Liver (tissue), 9 donors: Measurements from ENCODE around the gene PIKFYVE. TPM values are rescaled to one million over a fixed set of nuclear protein-coding genes. Genes with fewer than 3 reads are reported as not detected.

ENCODE experiments used
- DNase-seq: peaks from one replicate; pipeline ENCODE4 v3.0.0-alpha.2; 2017; ENCODE audit warnings: low spot score
- H3K27ac ChIP-seq, 2 donors: one replicate each; pipeline ENCODE4 v1.7.0; 2013; ENCODE audit warnings: inconsistent platforms in 2 of 2, low read length in 2 of 2, control low read depth in 1 of 2, low read depth in 1 of 2, mild to moderate bottlenecking in 1 of 2
- H3K27me3 ChIP-seq, 4 donors: one replicate each; pipeline versions ENCODE4 v1.6.1 to v1.7.0; 2013; ENCODE audit warnings: low read length in 3 of 4, inconsistent platforms in 1 of 4, mild to moderate bottlenecking in 1 of 4, moderate library complexity in 1 of 4; ENCODE audit not compliant: control insufficient read depth in 4 of 4, insufficient read depth in 4 of 4
- H3K36me3 ChIP-seq, 4 donors: one replicate each; pipeline versions ENCODE4 v1.6.1 to v1.7.0; 2013; ENCODE audit warnings: low read length in 3 of 4, mild to moderate bottlenecking in 3 of 4, low read depth in 1 of 4, moderate library complexity in 1 of 4; ENCODE audit not compliant: control insufficient read depth in 4 of 4, insufficient read depth in 3 of 4
- H3K4me1 ChIP-seq, 4 donors: one replicate each; pipeline versions ENCODE4 v1.6.1 to v1.7.0; 2013; ENCODE audit warnings: low read length in 3 of 4, mild to moderate bottlenecking in 3 of 4, moderate library complexity in 1 of 4; ENCODE audit not compliant: control insufficient read depth in 4 of 4, insufficient read depth in 4 of 4
- H3K4me3 ChIP-seq, 3 donors: one replicate each; pipeline versions ENCODE4 v1.6.1 to v1.7.0; 2013; ENCODE audit warnings: low read length in 3 of 3, control low read depth in 1 of 3, low read depth in 1 of 3, mild to moderate bottlenecking in 1 of 3
- H3K9ac ChIP-seq, 2 donors: one replicate each; pipeline ENCODE4 v1.7.0; 2013; ENCODE audit warnings: low read length in 2 of 2, mild to moderate bottlenecking in 2 of 2, moderate library complexity in 2 of 2, control low read depth in 1 of 2, low read depth in 1 of 2
- H3K9me3 ChIP-seq, 4 donors: one replicate each; pipeline versions ENCODE4 v1.6.1 to v1.7.0; 2013; ENCODE audit warnings: low read length in 3 of 4; ENCODE audit not compliant: control insufficient read depth in 4 of 4
- EGR1 ChIP-seq, 2 donors: IDR thresholded peaks; 2 replicates each; pipeline ENCODE4 v1.6.1; 2016 to 2018; ENCODE audit warnings: antibody characterized with exemption in 2 of 2, low read depth in 2 of 2
- FOXA1 ChIP-seq: IDR thresholded peaks from 2 replicates; pipeline ENCODE4 v1.6.1; 2016; ENCODE audit warnings: antibody characterized with exemption
- FOXA2 ChIP-seq: IDR thresholded peaks from 2 replicates; pipeline ENCODE4 v1.6.1; 2016; ENCODE audit warnings: antibody characterized with exemption
- GABPA ChIP-seq, 2 donors: IDR thresholded peaks in 1 of 2; conservative IDR thresholded peaks in 1 of 2; 2 replicates each; pipeline ENCODE4 v1.6.1; 2016; ENCODE audit warnings: antibody characterized with exemption in 2 of 2, mild to moderate bottlenecking in 1 of 2, moderate library complexity in 1 of 2
- HNF4A ChIP-seq, 2 donors: conservative IDR thresholded peaks; 2 replicates each; pipeline ENCODE4 v1.6.1; 2016; ENCODE audit warnings: antibody characterized with exemption in 2 of 2, mild to moderate bottlenecking in 2 of 2
- HNF4G ChIP-seq: IDR thresholded peaks from 2 replicates; pipeline ENCODE4 v1.6.1; 2016; ENCODE audit warnings: antibody characterized with exemption
- JUND ChIP-seq, 2 donors: IDR thresholded peaks; 2 replicates each; pipeline ENCODE4 v1.6.1; 2016; ENCODE audit warnings: antibody characterized with exemption in 2 of 2
- NR2F2 ChIP-seq: IDR thresholded peaks from 2 replicates; pipeline ENCODE4 v1.6.1; 2016; ENCODE audit warnings: antibody characterized with exemption
- RAD21 ChIP-seq, 2 donors: IDR thresholded peaks; 2 replicates each; pipeline ENCODE4 v1.6.1; 2016; ENCODE audit warnings: antibody characterized with exemption in 2 of 2, mild to moderate bottlenecking in 2 of 2
- RXRA ChIP-seq, 2 donors: IDR thresholded peaks; 2 replicates each; pipeline ENCODE4 v1.6.1; 2017 to 2018; ENCODE audit warnings: antibody characterized with exemption in 2 of 2, mild to moderate bottlenecking in 1 of 2
- SP1 ChIP-seq: IDR thresholded peaks from 2 replicates; pipeline ENCODE4 v1.6.1; 2018; ENCODE audit warnings: antibody characterized with exemption, mild to moderate bottlenecking
- TAF1 ChIP-seq: conservative IDR thresholded peaks from 2 replicates; pipeline ENCODE4 v1.6.1; 2016; ENCODE audit warnings: antibody characterized with exemption, mild to moderate bottlenecking
- YY1 ChIP-seq: IDR thresholded peaks from 2 replicates; pipeline ENCODE4 v1.6.1; 2016; ENCODE audit warnings: antibody characterized with exemption, mild to moderate bottlenecking
- WGBS: extraction: QIAGEN DNeasy Blood & Tissue Kit; methylation state at CpG from one replicate; pipeline ENCODE4 v1.1.7; 2013; 5-methylcytosine and 5-hydroxymethylcytosine counted together
- polyA plus RNA-seq, 2 donors: library from polyadenylated mRNA; stranded (reverse) in 1 of 2; unstranded in 1 of 2; fragments of 200-250 nt in 1 of 2; fragments of >200 nt in 1 of 2; fragmentation: Nextera tagmentation in 1 of 2; extraction: Ambion mirVana in 1 of 2; gene quantifications; one replicate each; pipeline versions ENCODE4 v1.2.1 to v1.2.3, GENCODE V29; 2013 to 2015
- total RNA-seq, 2 donors: library from RNA; depleted of rRNA; stranded (reverse); fragments of >200 nt; gene quantifications; one replicate each; pipeline ENCODE4 v1.2.3, GENCODE V29; 2014
- TF ChIP-seq, protein P1 (sequence below): IDR thresholded peaks from 2 replicates; pipeline ENCODE4 v1.6.1; 2016; ENCODE audit warnings: antibody characterized with exemption
- TF ChIP-seq, protein P2 (sequence below): IDR thresholded peaks from 2 replicates; pipeline ENCODE4 v1.6.1; 2016; ENCODE audit warnings: antibody characterized with exemption
- TF ChIP-seq, protein P3 (sequence below): fragments of 150-350 bp; IDR thresholded peaks from 2 replicates; pipeline ENCODE4 v1.5.1; 2017; ENCODE audit warnings: improper control_type of control experiment, low read depth, low read length; ENCODE audit not compliant: missing input control
- TF ChIP-seq, protein P4 (sequence below): IDR thresholded peaks from 2 replicates; pipeline ENCODE4 v1.6.1; 2016; ENCODE audit warnings: antibody characterized with exemption
- donor health status: healthy.
- donor health status: healthy.
- donor health status: healthy.
- donor health status: healthy.
- donor health status: healthy.

The PIKFYVE gene
- total and polyA plus RNA-seq, 4 donors: 3.5 to 23.1 (median 9.1) TPM

DNA sequence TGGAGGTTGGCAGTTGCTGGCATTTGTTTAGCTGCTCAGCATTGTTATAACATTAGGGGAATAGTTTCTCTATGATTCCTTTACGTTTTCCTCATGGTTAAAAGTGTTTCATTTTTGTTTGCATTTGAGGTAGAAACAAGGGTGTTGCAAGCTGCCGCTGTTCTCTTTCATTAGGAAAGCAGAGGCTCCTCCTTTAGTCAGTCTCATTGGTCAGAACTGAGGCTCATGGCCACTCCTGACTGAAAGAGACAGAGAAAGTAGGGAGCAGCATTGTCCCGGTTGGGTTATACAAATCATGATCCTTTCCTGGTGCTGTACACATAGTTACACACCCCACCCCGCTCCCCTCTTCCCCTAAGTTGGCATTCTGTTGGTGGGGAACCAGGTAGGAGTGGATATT is 80.7 kb downstream of the PIKFYVE start:
- TF ChIP-seq YY1 (peak; percentile 28), HNF4A (conservative IDR thresholded peaks at IDR 0.05) (peak in 1 of 2 donors; percentile 5), FOXA2 (no peak), SP1 (peak; percentile 16)
- TF ChIP-seq, protein P1, sequence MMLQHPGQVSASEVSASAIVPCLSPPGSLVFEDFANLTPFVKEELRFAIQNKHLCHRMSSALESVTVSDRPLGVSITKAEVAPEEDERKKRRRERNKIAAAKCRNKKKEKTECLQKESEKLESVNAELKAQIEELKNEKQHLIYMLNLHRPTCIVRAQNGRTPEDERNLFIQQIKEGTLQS: no peak
- Histone ChIP-seq H3K27me3 (no peaks in the 10 kb centered on the region), H3K27ac (peak overlapping the region; percentile 10 to 35), H3K36me3 (peaks cover 0 to 29% (median 16%) of the 10 kb centered on the region in 4 donors), H3K9ac (no peak overlapping the region), H3K9me3 (no peaks in the 10 kb centered on the region), H3K4me3 (no peak overlapping the region), H3K4me1 (peaks cover 2 to 19% (median 12%) of the 10 kb centered on the region in 4 donors)
- no peak for DNase-seq
- WGBS: 55% methylated on average over 4 of the region's 4 CpGs

DNA sequence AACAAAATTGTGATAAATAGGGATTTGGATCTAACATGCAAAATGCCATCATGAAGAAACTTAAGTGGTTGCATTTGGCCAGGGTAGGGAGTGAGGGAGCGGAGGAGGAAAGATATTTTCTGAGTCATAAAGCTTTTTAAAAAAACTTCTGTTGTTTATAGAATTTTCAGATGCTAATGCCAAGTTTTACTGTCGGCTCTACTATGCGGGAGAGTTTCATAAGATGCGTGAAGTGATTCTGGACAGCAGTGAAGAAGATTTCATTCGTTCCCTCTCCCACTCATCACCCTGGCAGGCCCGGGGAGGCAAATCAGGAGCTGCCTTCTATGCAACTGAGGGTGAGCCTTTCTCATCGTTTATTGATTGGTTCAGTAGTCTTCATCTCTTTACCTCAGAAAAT is 84.6 kb downstream of the PIKFYVE start:
- TF ChIP-seq HNF4A (conservative IDR thresholded peaks at IDR 0.05): no peak
- TF ChIP-seq JUND (IDR thresholded peaks at IDR 0.05): no peak
- no peak for TF ChIP-seq FOXA1
- TF ChIP-seq RAD21 (IDR thresholded peaks at IDR 0.05): no peak
- TF ChIP-seq SP1: no peak
- no peak for TF ChIP-seq HNF4G
- TF ChIP-seq, protein P2, sequence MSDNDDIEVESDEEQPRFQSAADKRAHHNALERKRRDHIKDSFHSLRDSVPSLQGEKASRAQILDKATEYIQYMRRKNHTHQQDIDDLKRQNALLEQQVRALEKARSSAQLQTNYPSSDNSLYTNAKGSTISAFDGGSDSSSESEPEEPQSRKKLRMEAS: no peak
- no peak for TF ChIP-seq NR2F2
- TF ChIP-seq RXRA (IDR thresholded peaks at IDR 0.05): no peak
- TF ChIP-seq GABPA (IDR thresholded peaks at IDR 0.05 in 1 of 2, conservative IDR thresholded peaks at IDR 0.05 in 1 of 2): no peak
- Histone ChIP-seq H3K36me3 (peaks cover 0 to 38% (median 19%) of the 10 kb centered on the region in 4 donors), H3K4me3 (no peak overlapping the region), H3K27me3 (no peaks in the 10 kb centered on the region), H3K27ac (no peak overlapping the region), H3K9ac (no peak overlapping the region), H3K4me1 (peaks cover 6 to 40% (median 28%) of the 10 kb centered on the region in 4 donors), H3K9me3 (no peaks in the 10 kb centered on the region)
- 94% methylated on average over 7 of the region's 7 CpGs for whole genome bisulfite sequencing
- DNase-seq: no peak

DNA sequence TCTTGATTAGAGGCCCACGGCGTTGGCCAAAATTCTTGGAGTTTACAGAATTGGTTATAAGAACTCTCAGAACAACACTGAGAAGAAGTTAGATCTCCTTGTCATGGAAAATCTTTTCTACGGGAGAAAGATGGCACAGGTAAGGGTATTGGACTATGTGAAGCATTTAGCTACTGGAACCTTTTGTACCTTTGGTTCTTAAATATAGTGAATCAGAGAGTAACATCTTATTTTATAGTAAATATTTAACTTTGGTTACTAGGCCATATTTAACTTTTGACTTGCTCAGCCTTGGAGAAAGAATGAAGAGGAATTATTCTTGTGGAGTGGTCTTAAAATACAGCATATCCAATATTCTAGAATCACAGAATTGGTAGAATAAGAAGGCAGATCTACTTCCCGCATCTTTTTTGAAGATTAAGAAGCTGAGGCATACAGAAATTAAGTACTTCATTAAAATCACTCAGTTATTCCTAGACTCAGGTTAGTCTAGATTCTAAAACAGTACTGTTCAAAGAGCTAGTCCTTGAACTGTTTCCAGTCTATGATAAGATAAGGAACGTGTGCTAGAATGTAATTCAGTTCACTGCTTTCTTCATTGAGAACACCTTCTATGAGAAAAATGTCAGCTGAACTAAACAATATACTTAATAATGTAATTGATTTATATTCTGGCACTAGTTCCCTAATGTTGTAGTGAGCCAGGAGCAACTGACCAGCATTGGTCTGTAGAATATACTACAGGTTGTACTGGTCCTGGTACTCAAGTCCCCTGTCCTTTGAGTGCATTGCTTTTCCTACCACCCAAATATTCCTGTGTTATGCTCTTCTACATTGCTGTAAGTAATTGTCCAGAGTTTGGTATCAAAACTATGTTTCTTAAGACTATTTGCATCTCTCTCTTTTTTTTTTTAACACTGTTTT is 86.9 kb downstream of the PIKFYVE start:
- TF ChIP-seq, protein P3, sequence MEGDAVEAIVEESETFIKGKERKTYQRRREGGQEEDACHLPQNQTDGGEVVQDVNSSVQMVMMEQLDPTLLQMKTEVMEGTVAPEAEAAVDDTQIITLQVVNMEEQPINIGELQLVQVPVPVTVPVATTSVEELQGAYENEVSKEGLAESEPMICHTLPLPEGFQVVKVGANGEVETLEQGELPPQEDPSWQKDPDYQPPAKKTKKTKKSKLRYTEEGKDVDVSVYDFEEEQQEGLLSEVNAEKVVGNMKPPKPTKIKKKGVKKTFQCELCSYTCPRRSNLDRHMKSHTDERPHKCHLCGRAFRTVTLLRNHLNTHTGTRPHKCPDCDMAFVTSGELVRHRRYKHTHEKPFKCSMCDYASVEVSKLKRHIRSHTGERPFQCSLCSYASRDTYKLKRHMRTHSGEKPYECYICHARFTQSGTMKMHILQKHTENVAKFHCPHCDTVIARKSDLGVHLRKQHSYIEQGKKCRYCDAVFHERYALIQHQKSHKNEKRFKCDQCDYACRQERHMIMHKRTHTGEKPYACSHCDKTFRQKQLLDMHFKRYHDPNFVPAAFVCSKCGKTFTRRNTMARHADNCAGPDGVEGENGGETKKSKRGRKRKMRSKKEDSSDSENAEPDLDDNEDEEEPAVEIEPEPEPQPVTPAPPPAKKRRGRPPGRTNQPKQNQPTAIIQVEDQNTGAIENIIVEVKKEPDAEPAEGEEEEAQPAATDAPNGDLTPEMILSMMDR: no peak
- TF ChIP-seq JUND (IDR thresholded peaks at IDR 0.05) (no peak), HNF4A (conservative IDR thresholded peaks at IDR 0.05) (peak in 1 of 2 donors; percentile 19), NR2F2 (no peak), EGR1 (IDR thresholded peaks at IDR 0.05; ENCODE audit: low read depth in 2 of 2) (no peak), HNF4G (no peak), RXRA (IDR thresholded peaks at IDR 0.05) (peak in 1 of 2 donors; percentile 14), TAF1 (no peak), SP1 (no peak)
- TF ChIP-seq, protein P4, sequence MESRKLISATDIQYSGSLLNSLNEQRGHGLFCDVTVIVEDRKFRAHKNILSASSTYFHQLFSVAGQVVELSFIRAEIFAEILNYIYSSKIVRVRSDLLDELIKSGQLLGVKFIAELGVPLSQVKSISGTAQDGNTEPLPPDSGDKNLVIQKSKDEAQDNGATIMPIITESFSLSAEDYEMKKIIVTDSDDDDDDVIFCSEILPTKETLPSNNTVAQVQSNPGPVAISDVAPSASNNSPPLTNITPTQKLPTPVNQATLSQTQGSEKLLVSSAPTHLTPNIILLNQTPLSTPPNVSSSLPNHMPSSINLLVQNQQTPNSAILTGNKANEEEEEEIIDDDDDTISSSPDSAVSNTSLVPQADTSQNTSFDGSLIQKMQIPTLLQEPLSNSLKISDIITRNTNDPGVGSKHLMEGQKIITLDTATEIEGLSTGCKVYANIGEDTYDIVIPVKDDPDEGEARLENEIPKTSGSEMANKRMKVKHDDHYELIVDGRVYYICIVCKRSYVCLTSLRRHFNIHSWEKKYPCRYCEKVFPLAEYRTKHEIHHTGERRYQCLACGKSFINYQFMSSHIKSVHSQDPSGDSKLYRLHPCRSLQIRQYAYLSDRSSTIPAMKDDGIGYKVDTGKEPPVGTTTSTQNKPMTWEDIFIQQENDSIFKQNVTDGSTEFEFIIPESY: no peak
- 77% methylated on average over 5 of the region's 5 CpGs for WGBS
- Histone ChIP-seq H3K9me3 (no peaks in the 10 kb centered on the region), H3K27me3 (no peaks in the 10 kb centered on the region), H3K4me3 (no peak overlapping the region), H3K27ac (no peak overlapping the region), H3K36me3 (peaks cover 0 to 30% (median 15%) of the 10 kb centered on the region in 4 donors), H3K9ac (no peak overlapping the region), H3K4me1 (peaks cover 8 to 48% (median 33%) of the 10 kb centered on the region in 4 donors)
- DNase-seq: no peak
